ENCODE data around the gene LXN. TPM values are rescaled to one million over a fixed set of nuclear protein-coding genes. Genes with fewer than 3 reads are reported as not detected.

The LXN gene
- polyA plus RNA-seq, 1 donor (not counting 4 experiments of a cell fraction or from before 2014, with no cell fraction given): 8.4 TPM

- H2AFZ ChIP-seq (ENCODE audit: control insufficient read depth, low read length): no peak overlapping the region
- H3K4me3 ChIP-seq (ENCODE audit: control insufficient read depth in 2 of 3, extremely low read depth in 1 of 3, insufficient read depth in 2 of 3, low read depth in 1 of 3, low read length in 3 of 3): no peak overlapping the region
- peak; percentile 41 for DNase-seq (ENCODE audit: low read depth, low spot score)
- H3K4me1 ChIP-seq (ENCODE audit: control insufficient read depth, extremely low read depth, insufficient read depth, low read length): peaks cover 22% of the 10 kb centered on the region
- H3K9me3 ChIP-seq (ENCODE audit: control insufficient read depth, low read depth, low read length): no peaks in the 10 kb centered on the region
- no peaks in the 10 kb centered on the region for H3K9me1 ChIP-seq (ENCODE audit: control insufficient read depth, extremely low read depth, insufficient read depth, low read length)
- H3K36me3 ChIP-seq (ENCODE audit: control insufficient read depth in 2 of 2, extremely low read depth in 1 of 2, insufficient read depth in 2 of 2, low read length in 2 of 2): peaks cover 3 to 4% of the 10 kb centered on the region in 2 experiments
- H4K20me1 ChIP-seq (ENCODE audit: control insufficient read depth, extremely low read depth, insufficient read depth, low read length): no peaks in the 10 kb centered on the region
- TF ChIP-seq CTCF (optimal IDR thresholded peaks at IDR 0.05 in 1 of 3, IDR thresholded peaks at IDR 0.05 in 1 of 3, conservative IDR thresholded peaks at IDR 0.05 in 1 of 3; ENCODE audit: extremely low read depth in 1 of 3, insufficient read depth in 2 of 3, low read length in 3 of 3) (no peak), EZH2 (IDR thresholded peaks at IDR 0.05; ENCODE audit: low read length) (no peak)
- H3K79me2 ChIP-seq (ENCODE audit: control insufficient read depth, insufficient read depth, low read length): no peaks in the 10 kb centered on the region
- no peaks in the 10 kb centered on the region for H3K27me3 ChIP-seq (ENCODE audit: control insufficient read depth, extremely low read depth, insufficient read depth, low read length)
- peak; percentile 90 for FAIRE-seq
- no peak overlapping the region for H3K9ac ChIP-seq (ENCODE audit: control insufficient read depth, extremely low read depth, insufficient read depth, low read length)
- peak overlapping the region; percentile 4 for H3K27ac ChIP-seq (ENCODE audit: control insufficient read depth, insufficient read depth, low read length)
- no peak overlapping the region for H3K4me2 ChIP-seq (ENCODE audit: control insufficient read depth, extremely low read depth, insufficient read depth, low read depth, low read length)
- dilution Hi-C loops (cut with MboI; ENCODE audit: extremely low pct_ligation_motif_present, low sequenced_read_pairs): loop anchor here (10.0 kb wide), 1 partner anchor 75 kb away; no protein-coding TSS in a partner anchor
Observed at GRCh38 chr3:158709666-158710083, 37.2 kb upstream of the LXN start.

GRCh38 chr3:158703566-158703965, 31.1 kb upstream of the LXN start:
- Histone ChIP-seq H3K36me3 (ENCODE audit: control insufficient read depth in 2 of 2, extremely low read depth in 1 of 2, insufficient read depth in 2 of 2, low read length in 2 of 2) (peaks cover 1 to 4% of the 10 kb centered on the region in 2 experiments), H3K4me2 (ENCODE audit: control insufficient read depth, extremely low read depth, insufficient read depth, low read depth, low read length) (no peak overlapping the region), H3K4me3 (ENCODE audit: control insufficient read depth in 2 of 3, extremely low read depth in 1 of 3, insufficient read depth in 2 of 3, low read depth in 1 of 3, low read length in 3 of 3) (no peak overlapping the region), H4K20me1 (ENCODE audit: control insufficient read depth, extremely low read depth, insufficient read depth, low read length) (no peaks in the 10 kb centered on the region), H3K9me3 (ENCODE audit: control insufficient read depth, low read depth, low read length) (no peaks in the 10 kb centered on the region), H3K9ac (ENCODE audit: control insufficient read depth, extremely low read depth, insufficient read depth, low read length) (no peak overlapping the region), H3K27ac (ENCODE audit: control insufficient read depth, insufficient read depth, low read length) (no peak overlapping the region), H3K79me2 (ENCODE audit: control insufficient read depth, insufficient read depth, low read length) (no peaks in the 10 kb centered on the region), H3K9me1 (ENCODE audit: control insufficient read depth, extremely low read depth, insufficient read depth, low read length) (no peaks in the 10 kb centered on the region), H3K4me1 (ENCODE audit: control insufficient read depth, extremely low read depth, insufficient read depth, low read length) (no peaks in the 10 kb centered on the region), H2AFZ (ENCODE audit: control insufficient read depth, low read length) (no peak overlapping the region), H3K27me3 (ENCODE audit: control insufficient read depth, extremely low read depth, insufficient read depth, low read length) (no peaks in the 10 kb centered on the region)
- dilution Hi-C loops (cut with MboI; ENCODE audit: extremely low pct_ligation_motif_present, low sequenced_read_pairs): no loop called here
- DNase-seq (ENCODE audit: low read depth, low spot score) (no peak), FAIRE-seq (no peak)
- no peak for TF ChIP-seq EZH2 (IDR thresholded peaks at IDR 0.05; ENCODE audit: low read length)
- TF ChIP-seq CTCF (optimal IDR thresholded peaks at IDR 0.05 in 1 of 3, IDR thresholded peaks at IDR 0.05 in 1 of 3, conservative IDR thresholded peaks at IDR 0.05 in 1 of 3; ENCODE audit: extremely low read depth in 1 of 3, insufficient read depth in 2 of 3, low read length in 3 of 3): no peak
